HepG2 (cell line): Measurements from ENCODE around the gene NFS1. TPM values are rescaled to one million over a fixed set of nuclear protein-coding genes. Genes with fewer than 3 reads are reported as not detected.

ENCODE experiments used
- ARID2 ChIP-seq: sonication (generic); formaldehyde crosslinking; IDR thresholded peaks from 2 replicates; pipeline ENCODE4 v1.8.1; 2022; ENCODE audit warnings: mild to moderate bottlenecking, missing genetic modification reagents, borderline replicate concordance
- ATM ChIP-seq: fragments of 450-650 bp; IDR thresholded peaks from 2 replicates; pipeline ENCODE4 v1.7.1; 2017; ENCODE audit warnings: mild to moderate bottlenecking, borderline replicate concordance
- E2F1 ChIP-seq: sonication (generic); formaldehyde crosslinking; IDR thresholded peaks from 2 replicates; pipeline ENCODE4 v1.5.0; 2020; ENCODE audit warnings: missing genetic modification reagents
- ETV6 ChIP-seq: sonication (generic); formaldehyde crosslinking; conservative IDR thresholded peaks from 2 replicates; pipeline ENCODE4 v1.4.0; 2020; ENCODE audit warnings: missing genetic modification reagents
- GABPA ChIP-seq, 2 experiments: IDR thresholded peaks; 2 replicates each; pipeline ENCODE4 v1.6.1; 2011 to 2016; ENCODE audit warnings: low read depth in 2 of 2, low read length in 1 of 2, missing biosample characterization in 1 of 2, missing genetic modification characterization in 1 of 2
- PLRG1 ChIP-seq: fragments of 450-650 bp; conservative IDR thresholded peaks from 2 replicates; pipeline ENCODE4 v1.6.1; 2016
- REST ChIP-seq, 2 experiments: IDR thresholded peaks; 2 replicates each; pipeline ENCODE4 v1.6.1; 2011 to 2012; ENCODE audit warnings: low read length in 2 of 2, borderline replicate concordance in 1 of 2, low read depth in 1 of 2, mild to moderate bottlenecking in 1 of 2, moderate library complexity in 1 of 2
- ZHX2 ChIP-seq, 2 experiments: sonication (generic) in 1 of 2; formaldehyde crosslinking in 1 of 2; IDR thresholded peaks; 2 replicates each; pipeline versions ENCODE4 v1.6.1 to v1.9.0; 2014 to 2022; ENCODE audit warnings: antibody characterized with exemption in 1 of 2, borderline replicate concordance in 1 of 2, inconsistent platforms in 1 of 2, low read depth in 1 of 2, missing genetic modification reagents in 1 of 2
- ZNF235 ChIP-seq: sonication (generic); formaldehyde crosslinking; IDR thresholded peaks from 2 replicates; pipeline ENCODE4 v1.8.1; 2023; ENCODE audit warnings: mild to moderate bottlenecking, missing genetic modification reagents, borderline replicate concordance
- ZNF678 ChIP-seq: sonication (generic); formaldehyde crosslinking; IDR thresholded peaks from 2 replicates; pipeline ENCODE4 v1.4.0; 2020; ENCODE audit warnings: mild to moderate bottlenecking, missing genetic modification reagents
- ZNF720 ChIP-seq: sonication (generic); formaldehyde crosslinking; IDR thresholded peaks from 2 replicates; pipeline ENCODE4 v1.4.0; 2020; ENCODE audit warnings: missing genetic modification reagents
- ZSCAN12 ChIP-seq: sonication (generic); formaldehyde crosslinking; IDR thresholded peaks from 2 replicates; pipeline ENCODE4 v1.9.0; 2021; ENCODE audit warnings: mild to moderate bottlenecking, missing genetic modification reagents
- polyA plus RNA-seq, 8 experiments: library from polyadenylated mRNA; depleted of rRNA in 3 of 8; stranded (reverse) in 7 of 8; unstranded in 1 of 8; fragments of >200 nt; fragmentation: Illumina TruSeq in 4 of 8; extraction: Trizol in 4 of 8; gene quantifications; 2 replicates each; pipeline versions ENCODE4 v1.2.1 to v1.2.3, GENCODE V29; 2011 to 2016; ENCODE audit warnings: low read depth in 4 of 8, missing spikeins in 1 of 8, mixed read lengths in 1 of 8; ENCODE audit not compliant: insufficient read depth in 1 of 8
- total RNA-seq, 5 experiments: library from RNA; depleted of rRNA; stranded (reverse); fragments of >200 nt; fragmentation: Illumina TruSeq; extraction: Trizol; gene quantifications; 2 replicates each; pipeline ENCODE4 v1.2.3, GENCODE V29; 2016; ENCODE audit warnings: low read depth in 1 of 5
- TF ChIP-seq, protein P1 (sequence below): sonication (generic); formaldehyde crosslinking; IDR thresholded peaks from 2 replicates; pipeline ENCODE4 v1.8.1; 2023; ENCODE audit warnings: missing genetic modification reagents, mild to moderate bottlenecking, borderline replicate concordance

Gene NFS1
- total and polyA plus RNA-seq, 2 of the 13 experiments (the other 11 are each of a cell fraction or from before 2014, with no cell fraction given), result 65.9 to 88.1 TPM

GRCh38 chr20:35699127-35699956, at the start of gene NFS1, which contains the start of gene ROMO1 (continued):
- TF ChIP-seq ARID2 (CRISPR knock-in tag) (peak; percentile 98; the same call in 1 of the 2 replicates), ZNF720 (no peak; the same call in 1 of the 2 replicates), ZHX2 (IDR thresholded peaks at IDR 0.05; ENCODE audit: low read depth) (peak; percentile 86), ZHX2 (CRISPR knock-in tag; IDR thresholded peaks at IDR 0.05; ENCODE audit: borderline replicate concordance) (peak; percentile 16; the same call in 1 of the 2 replicates), ZNF678 (CRISPR knock-in tag) (0 out of 2 replicates have a peak, but pooled peaks have one; percentile 8), PLRG1 (no peak), ZNF235 (CRISPR knock-in tag) (peak; percentile 72), ATM (no peak), ZSCAN12 (CRISPR knock-in tag) (peak; percentile 70), ETV6 (CRISPR knock-in tag) (peak; percentile 77; the same call in 1 of the 2 replicates), GABPA (IDR thresholded peaks at IDR 0.05; ENCODE audit: low read depth, low read length) (peak; percentile 94), GABPA (CRISPR knock-in tag; IDR thresholded peaks at IDR 0.05; ENCODE audit: low read depth) (peak; percentile 94), REST (IDR thresholded peaks at IDR 0.05; ENCODE audit: borderline replicate concordance in 1 of 2, low read depth in 1 of 2, low read length in 2 of 2) (peak in 1 of 2 experiments; percentile 70; a peak in 1 of 4 replicates), E2F1 (CRISPR knock-in tag) (peak; percentile 92)
- TF ChIP-seq, protein P1, sequence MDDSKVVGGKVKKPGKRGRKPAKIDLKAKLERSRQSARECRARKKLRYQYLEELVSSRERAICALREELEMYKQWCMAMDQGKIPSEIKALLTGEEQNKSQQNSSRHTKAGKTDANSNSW (CRISPR knock-in tag), result peak; percentile 98
